ENCODE data around the gene CDC42BPG. TPM values are rescaled to one million over a fixed set of nuclear protein-coding genes. Genes with fewer than 3 reads are reported as not detected.

CDC42BPG gene
- total RNA-seq, 1 donor from 2014 or later: 16.3 TPM

DNA sequence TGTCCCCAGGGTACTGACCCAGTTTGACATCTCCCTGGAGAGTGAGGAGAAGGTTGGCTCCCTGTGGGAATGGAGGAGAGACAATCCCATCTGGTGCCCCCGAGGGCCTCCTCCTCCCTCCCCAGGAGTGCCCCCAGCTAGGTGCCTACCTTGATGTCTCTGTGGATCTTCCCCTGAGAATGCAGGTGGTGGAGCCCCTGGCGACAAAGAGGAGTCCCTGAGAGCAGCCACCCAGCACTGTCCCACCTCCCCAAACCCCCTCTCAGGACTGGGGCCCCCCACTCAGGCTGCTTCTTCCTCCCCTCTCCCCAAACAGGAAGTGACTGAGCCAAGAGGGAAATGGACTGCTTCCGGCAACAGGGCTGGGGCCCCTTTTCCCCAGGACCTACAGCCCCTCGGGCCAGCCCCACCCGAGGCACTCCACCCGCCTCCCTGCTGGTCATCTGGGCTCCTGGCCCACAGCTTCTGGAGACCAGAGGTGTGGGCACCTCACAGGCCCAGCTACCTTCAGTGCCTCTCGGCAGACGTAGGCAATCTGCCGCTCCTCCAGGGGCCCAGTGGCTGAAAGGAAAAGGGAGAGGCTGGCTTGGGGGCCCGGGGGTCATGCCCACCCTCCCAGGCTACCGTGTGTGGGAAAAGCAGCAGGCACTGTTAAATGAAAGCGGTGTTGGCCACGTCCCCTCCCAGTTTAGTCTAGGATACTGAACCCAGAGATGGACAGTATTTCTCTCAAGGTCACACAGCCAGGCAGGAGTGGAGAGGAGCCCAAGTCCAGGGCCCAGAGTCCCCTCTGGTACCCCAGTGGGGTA lies 42.7 kb downstream of the CDC42BPG start:
- peaks cover 36% of the 10 kb centered on the region for H3K4me1 ChIP-seq
- H3K4me3 ChIP-seq: peak overlapping the region; percentile 78
- H3K27ac ChIP-seq: peak overlapping the region; percentile 77
- H3K27me3 ChIP-seq (ENCODE audit: low read depth): no peaks in the 10 kb centered on the region
- no peaks in the 10 kb centered on the region for H3K9me3 ChIP-seq
- intact Hi-C loops (cut with DNase I): no loop called here
- peaks cover 28% of the 10 kb centered on the region for H3K36me3 ChIP-seq
- TF ChIP-seq, protein P1, sequence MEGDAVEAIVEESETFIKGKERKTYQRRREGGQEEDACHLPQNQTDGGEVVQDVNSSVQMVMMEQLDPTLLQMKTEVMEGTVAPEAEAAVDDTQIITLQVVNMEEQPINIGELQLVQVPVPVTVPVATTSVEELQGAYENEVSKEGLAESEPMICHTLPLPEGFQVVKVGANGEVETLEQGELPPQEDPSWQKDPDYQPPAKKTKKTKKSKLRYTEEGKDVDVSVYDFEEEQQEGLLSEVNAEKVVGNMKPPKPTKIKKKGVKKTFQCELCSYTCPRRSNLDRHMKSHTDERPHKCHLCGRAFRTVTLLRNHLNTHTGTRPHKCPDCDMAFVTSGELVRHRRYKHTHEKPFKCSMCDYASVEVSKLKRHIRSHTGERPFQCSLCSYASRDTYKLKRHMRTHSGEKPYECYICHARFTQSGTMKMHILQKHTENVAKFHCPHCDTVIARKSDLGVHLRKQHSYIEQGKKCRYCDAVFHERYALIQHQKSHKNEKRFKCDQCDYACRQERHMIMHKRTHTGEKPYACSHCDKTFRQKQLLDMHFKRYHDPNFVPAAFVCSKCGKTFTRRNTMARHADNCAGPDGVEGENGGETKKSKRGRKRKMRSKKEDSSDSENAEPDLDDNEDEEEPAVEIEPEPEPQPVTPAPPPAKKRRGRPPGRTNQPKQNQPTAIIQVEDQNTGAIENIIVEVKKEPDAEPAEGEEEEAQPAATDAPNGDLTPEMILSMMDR (IDR thresholded peaks at IDR 0.05): no peak
- DNase-seq: no peak
- no peak for ATAC-seq

DNA sequence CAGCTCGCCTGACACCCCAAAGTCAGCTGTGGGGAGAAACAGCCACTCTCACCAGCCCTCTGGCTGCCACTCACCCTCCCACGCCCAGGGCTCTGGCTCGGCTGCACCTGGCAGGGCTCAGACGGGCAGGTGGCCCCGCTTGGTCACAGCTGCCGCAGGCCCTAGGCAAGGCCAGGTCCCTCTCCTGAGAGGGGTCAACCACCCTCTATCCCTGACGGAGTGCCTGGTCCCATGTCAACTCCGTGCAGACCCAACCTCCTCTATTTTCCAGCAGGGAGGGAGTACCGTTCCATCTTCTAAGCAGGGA lies 43.3 kb downstream of the CDC42BPG start:
- H3K36me3 ChIP-seq: peaks cover 31% of the 10 kb centered on the region
- H3K4me3 ChIP-seq: peak overlapping the region; percentile 78
- no peaks in the 10 kb centered on the region for H3K9me3 ChIP-seq
- ATAC-seq: no peak
- H3K4me1 ChIP-seq: peaks cover 36% of the 10 kb centered on the region
- H3K27ac ChIP-seq: peak overlapping the region; percentile 77
- DNase-seq: no peak
- H3K27me3 ChIP-seq (ENCODE audit: low read depth): no peaks in the 10 kb centered on the region
- TF ChIP-seq, protein P1 (IDR thresholded peaks at IDR 0.05): no peak
- intact Hi-C loops (cut with DNase I): no loop called here

DNA sequence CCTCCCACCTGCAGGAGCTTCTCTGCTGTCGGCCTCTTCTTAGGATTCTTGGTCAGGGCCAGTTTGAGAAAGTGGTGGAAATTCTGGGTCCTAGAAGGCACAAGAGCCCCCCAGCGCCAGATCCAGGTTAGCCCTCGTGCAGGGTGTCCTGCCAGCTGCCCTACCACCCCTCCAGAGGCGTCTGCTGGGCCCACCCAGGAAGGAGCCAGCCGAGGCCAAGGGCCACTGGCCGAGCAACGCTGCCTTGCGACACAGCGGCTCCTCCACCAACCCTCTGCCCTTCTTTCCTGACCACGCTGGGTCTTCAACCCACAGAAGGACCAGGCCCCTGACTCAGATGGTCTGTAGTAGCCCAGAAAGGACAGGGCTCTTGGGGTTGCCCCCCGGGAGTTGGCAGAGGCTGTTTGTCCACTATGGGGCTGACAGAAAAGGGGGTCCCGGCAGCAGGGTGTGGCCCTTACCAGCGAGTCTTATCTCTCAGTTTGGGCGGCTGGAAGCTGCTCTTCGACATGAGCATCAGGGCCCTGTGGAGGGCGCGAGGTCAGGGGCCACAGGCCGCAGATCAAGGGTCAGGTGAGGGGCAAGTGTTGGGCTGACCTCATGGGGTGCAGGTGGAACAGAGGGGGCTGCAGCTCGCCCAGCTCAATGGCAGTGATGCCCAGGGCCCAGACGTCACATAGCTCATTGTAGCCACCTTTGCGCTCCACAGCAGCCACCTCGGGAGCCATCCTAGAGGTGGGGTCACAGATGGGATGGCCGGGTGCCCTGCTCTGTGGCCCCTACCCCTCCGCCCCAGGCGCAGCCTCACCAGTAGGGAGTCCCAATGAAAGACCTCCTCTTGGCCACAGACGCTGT lies 43.9 kb downstream of the CDC42BPG start:
- TF ChIP-seq, protein P1 (IDR thresholded peaks at IDR 0.05): no peak
- ATAC-seq: no peak
- Histone ChIP-seq H3K36me3 (peaks cover 27% of the 10 kb centered on the region), H3K4me3 (peak overlapping the region; percentile 78), H3K9me3 (no peaks in the 10 kb centered on the region), H3K27ac (peak overlapping the region; percentile 58), H3K4me1 (peaks cover 36% of the 10 kb centered on the region), H3K27me3 (ENCODE audit: low read depth) (no peaks in the 10 kb centered on the region)
- intact Hi-C loops (cut with DNase I): no loop called here
- DNase-seq: no peak

DNA sequence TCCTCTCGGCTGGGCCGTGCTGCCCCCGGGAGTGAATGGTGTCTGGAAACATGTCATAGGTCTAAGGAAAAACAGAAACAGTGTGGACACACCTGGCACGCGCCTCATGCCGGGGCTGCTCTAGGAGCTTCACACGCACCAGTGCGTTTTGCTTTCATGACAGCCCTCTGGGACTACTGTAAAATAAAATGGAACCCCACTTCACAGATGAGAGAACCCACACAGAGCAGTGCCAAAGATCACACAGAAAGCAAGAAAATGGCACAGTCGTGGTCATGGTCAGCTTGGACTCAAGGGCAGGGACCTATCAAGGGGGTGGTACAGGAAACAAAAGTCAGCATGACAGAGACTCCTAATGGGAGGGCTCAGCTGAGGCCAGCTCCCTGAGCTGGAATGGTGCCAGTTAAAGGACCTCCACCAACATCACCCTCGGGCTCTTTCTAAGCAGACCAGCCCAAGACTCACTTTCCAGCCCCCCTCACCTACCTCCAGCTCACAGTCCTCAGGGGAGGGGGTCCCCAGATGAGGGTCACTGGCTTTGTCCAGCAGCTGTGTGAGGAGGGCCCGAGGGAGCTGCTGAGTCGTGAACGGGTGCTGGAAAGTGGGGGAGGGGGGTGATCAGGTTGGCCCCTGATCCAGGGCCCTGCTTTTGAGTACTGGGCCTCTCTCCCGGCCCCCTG lies 44.7 kb downstream of the CDC42BPG start:
- intact Hi-C loops (cut with DNase I): no loop called here

DNA sequence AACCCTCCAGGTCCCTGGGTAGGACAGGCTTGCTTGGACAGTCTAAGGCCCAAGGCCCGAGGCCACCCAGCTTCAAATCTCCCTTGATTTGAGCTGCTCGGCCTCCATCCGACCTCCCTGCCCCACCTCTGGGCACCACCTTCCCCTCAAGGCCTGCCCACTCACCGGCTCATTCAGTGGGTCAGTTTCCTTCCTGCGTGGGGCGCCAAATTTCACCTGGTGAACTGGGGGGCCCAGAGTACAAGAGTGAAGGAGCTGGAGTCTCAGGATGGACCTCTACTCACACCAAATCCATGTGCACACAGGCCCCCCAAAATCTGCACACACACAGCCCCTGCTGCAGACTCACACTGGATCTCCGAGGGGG lies 45.2 kb downstream of the CDC42BPG start:
- H3K27ac ChIP-seq: no peak overlapping the region

More for the DNA sequence above, 44.7 kb downstream of the CDC42BPG start:
- TF ChIP-seq, protein P1 (IDR thresholded peaks at IDR 0.05): no peak
- peaks cover 19% of the 10 kb centered on the region for H3K36me3 ChIP-seq
- DNase-seq: no peak
- peak overlapping the region; percentile 58 for H3K27ac ChIP-seq
- peak overlapping the region; percentile 78 for H3K4me3 ChIP-seq
- H3K4me1 ChIP-seq: peaks cover 34% of the 10 kb centered on the region
- H3K9me3 ChIP-seq: no peaks in the 10 kb centered on the region
- H3K27me3 ChIP-seq (ENCODE audit: low read depth): no peaks in the 10 kb centered on the region
- no peak for ATAC-seq

More for the DNA sequence above, 45.2 kb downstream of the CDC42BPG start:
- Histone ChIP-seq H3K27me3 (ENCODE audit: low read depth) (no peaks in the 10 kb centered on the region), H3K9me3 (no peaks in the 10 kb centered on the region), H3K4me3 (no peak overlapping the region), H3K36me3 (peaks cover 15% of the 10 kb centered on the region), H3K4me1 (peaks cover 29% of the 10 kb centered on the region)
- DNase-seq: no peak
- intact Hi-C loops (cut with DNase I): no loop called here
- TF ChIP-seq, protein P1 (IDR thresholded peaks at IDR 0.05): no peak
- ATAC-seq: no peak
